Sigmoid colon (tissue), 7 donors: ENCODE data around the gene TBCD. TPM values are rescaled to one million over a fixed set of nuclear protein-coding genes. Genes with fewer than 3 reads are reported as not detected.
"Not testable (repeated sequence)": the region's sequence is repeated elsewhere in the genome, so short reads cannot be mapped to it uniquely, and the experiment has no call there.

Experiments used
- DNase-seq: peaks from one replicate; pipeline ENCODE4 v3.0.0-alpha.2; 2019
- H3K27ac ChIP-seq, 4 donors: fragments of 200-600 bp; sonication (generic); one replicate each; pipeline ENCODE4 v1.5.1; 2016 to 2019; ENCODE audit warnings: mild to moderate bottlenecking in 1 of 4
- H3K27me3 ChIP-seq, 3 donors: fragments of 200-600 bp; sonication (generic); one replicate each; pipeline ENCODE4 v1.5.1; 2019; ENCODE audit warnings: mild to moderate bottlenecking in 1 of 3
- H3K36me3 ChIP-seq, 4 donors: fragments of 200-600 bp; sonication (generic); one replicate each; pipeline ENCODE4 v1.5.1; 2016 to 2019
- H3K4me1 ChIP-seq, 4 donors: fragments of 200-600 bp; sonication (generic); one replicate each; pipeline ENCODE4 v1.5.1; 2017 to 2019
- H3K4me3 ChIP-seq, 4 donors: fragments of 200-600 bp; sonication (generic); one replicate each; pipeline ENCODE4 v1.5.1; 2017 to 2019; ENCODE audit warnings: mild to moderate bottlenecking in 2 of 4, moderate library complexity in 1 of 4
- H3K9me3 ChIP-seq, 4 donors: fragments of 200-600 bp in 3 of 4; sonication (generic) in 3 of 4; one replicate each; pipeline versions ENCODE4 v1.5.1 to v1.6.1; 2013 to 2019
- EP300 ChIP-seq, 4 donors: sonication (generic); formaldehyde crosslinking; IDR thresholded peaks; one replicate each; pipeline ENCODE4 v1.6.1; 2017; ENCODE audit warnings: antibody characterized with exemption in 4 of 4
- POLR2A ChIP-seq, 2 donors: fragments of 450-650 bp; IDR thresholded peaks; one replicate each; pipeline ENCODE4 v1.6.1; 2016; ENCODE audit warnings: antibody characterized with exemption in 2 of 2, mild to moderate bottlenecking in 2 of 2, moderate library complexity in 2 of 2
- POLR2AphosphoS5 ChIP-seq, 4 donors: sonication (generic); formaldehyde crosslinking; IDR thresholded peaks; one replicate each; pipeline ENCODE4 v1.6.1; 2017; ENCODE audit warnings: antibody characterized with exemption in 4 of 4
- WGBS, 2 donors: extraction: QIAGEN DNeasy Blood & Tissue Kit; methylation state at CpG; one replicate each; pipeline ENCODE4 v1.1.7; 2013; 5-methylcytosine and 5-hydroxymethylcytosine counted together
- intact Hi-C: fragments of 100-400 bp; cut with DNase I; formaldehyde crosslinking; loops from one replicate; pipeline ENCODE4 v1.15.1; 2023
- polyA plus RNA-seq, 3 donors: library from polyadenylated mRNA; stranded (reverse); fragments of 200-250 nt; gene quantifications; one replicate each; pipeline ENCODE4 v1.2.3, GENCODE V29; 2013
- total RNA-seq, 4 donors: library from RNA; depleted of rRNA; stranded (reverse); fragments of >200 nt; gene quantifications; one replicate each; pipeline ENCODE4 v1.1.0, GENCODE V29; 2016
- TF ChIP-seq, protein P1 (sequence below), 4 experiments: fragments of 450-650 bp in 3 of 4; fragments of 200-600 bp in 1 of 4; IDR thresholded peaks; one replicate each; pipeline ENCODE4 v1.5.1; 2016 to 2019; ENCODE audit warnings: antibody characterized with exemption in 4 of 4, mild to moderate bottlenecking in 3 of 4, moderate library complexity in 2 of 4
- donor health status: healthy with polysubstance abuse.
- donor health status: Bipolar disorder and iron deficiency.
- donor health status: healthy.

The TBCD gene
- total and polyA plus RNA-seq, 7 donors, result 11.1 to 77.4 (median 34.2) TPM

DNA sequence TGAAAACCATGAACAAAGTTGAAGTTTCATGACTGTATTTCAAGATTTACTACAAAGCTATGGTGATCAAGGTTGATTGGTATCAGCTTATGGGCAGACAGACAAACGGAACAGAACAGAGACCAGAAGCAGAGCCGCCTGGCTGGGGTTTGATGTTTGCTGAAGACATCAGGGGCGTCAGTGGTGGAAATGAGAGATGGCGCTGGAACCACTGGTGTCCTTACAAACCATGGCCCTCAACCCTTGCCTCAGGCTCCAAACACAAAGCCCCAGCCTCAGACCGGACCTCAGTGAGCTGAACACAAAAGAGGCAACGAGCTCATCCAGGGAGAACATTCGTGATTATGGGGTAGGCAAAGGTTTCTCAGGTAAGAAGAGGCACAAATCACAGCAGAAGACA lies 214.6 kb downstream of the TBCD start:
- WGBS, 2 donors, result 95% methylated on average over 7 of the region's 7 CpGs
- DNase-seq, result no peak
- H3K27me3 ChIP-seq, result no peaks in the 10 kb centered on the region
- H3K4me3 ChIP-seq, result no peak overlapping the region
- no peaks in the 10 kb centered on the region for H3K36me3 ChIP-seq
- TF ChIP-seq, protein P1, sequence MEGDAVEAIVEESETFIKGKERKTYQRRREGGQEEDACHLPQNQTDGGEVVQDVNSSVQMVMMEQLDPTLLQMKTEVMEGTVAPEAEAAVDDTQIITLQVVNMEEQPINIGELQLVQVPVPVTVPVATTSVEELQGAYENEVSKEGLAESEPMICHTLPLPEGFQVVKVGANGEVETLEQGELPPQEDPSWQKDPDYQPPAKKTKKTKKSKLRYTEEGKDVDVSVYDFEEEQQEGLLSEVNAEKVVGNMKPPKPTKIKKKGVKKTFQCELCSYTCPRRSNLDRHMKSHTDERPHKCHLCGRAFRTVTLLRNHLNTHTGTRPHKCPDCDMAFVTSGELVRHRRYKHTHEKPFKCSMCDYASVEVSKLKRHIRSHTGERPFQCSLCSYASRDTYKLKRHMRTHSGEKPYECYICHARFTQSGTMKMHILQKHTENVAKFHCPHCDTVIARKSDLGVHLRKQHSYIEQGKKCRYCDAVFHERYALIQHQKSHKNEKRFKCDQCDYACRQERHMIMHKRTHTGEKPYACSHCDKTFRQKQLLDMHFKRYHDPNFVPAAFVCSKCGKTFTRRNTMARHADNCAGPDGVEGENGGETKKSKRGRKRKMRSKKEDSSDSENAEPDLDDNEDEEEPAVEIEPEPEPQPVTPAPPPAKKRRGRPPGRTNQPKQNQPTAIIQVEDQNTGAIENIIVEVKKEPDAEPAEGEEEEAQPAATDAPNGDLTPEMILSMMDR (IDR thresholded peaks at IDR 0.05), result no peak
- no peak for TF ChIP-seq POLR2AphosphoS5 (IDR thresholded peaks at IDR 0.05)
- no peak for TF ChIP-seq POLR2A (IDR thresholded peaks at IDR 0.05)
- no peak for TF ChIP-seq EP300 (IDR thresholded peaks at IDR 0.05)
- no peak overlapping the region for H3K27ac ChIP-seq
- peaks cover 0 to 11% (median 6%) of the 10 kb centered on the region in 4 donors for H3K4me1 ChIP-seq
- intact Hi-C loops, result no loop called here
- no peaks in the 10 kb centered on the region for H3K9me3 ChIP-seq

DNA sequence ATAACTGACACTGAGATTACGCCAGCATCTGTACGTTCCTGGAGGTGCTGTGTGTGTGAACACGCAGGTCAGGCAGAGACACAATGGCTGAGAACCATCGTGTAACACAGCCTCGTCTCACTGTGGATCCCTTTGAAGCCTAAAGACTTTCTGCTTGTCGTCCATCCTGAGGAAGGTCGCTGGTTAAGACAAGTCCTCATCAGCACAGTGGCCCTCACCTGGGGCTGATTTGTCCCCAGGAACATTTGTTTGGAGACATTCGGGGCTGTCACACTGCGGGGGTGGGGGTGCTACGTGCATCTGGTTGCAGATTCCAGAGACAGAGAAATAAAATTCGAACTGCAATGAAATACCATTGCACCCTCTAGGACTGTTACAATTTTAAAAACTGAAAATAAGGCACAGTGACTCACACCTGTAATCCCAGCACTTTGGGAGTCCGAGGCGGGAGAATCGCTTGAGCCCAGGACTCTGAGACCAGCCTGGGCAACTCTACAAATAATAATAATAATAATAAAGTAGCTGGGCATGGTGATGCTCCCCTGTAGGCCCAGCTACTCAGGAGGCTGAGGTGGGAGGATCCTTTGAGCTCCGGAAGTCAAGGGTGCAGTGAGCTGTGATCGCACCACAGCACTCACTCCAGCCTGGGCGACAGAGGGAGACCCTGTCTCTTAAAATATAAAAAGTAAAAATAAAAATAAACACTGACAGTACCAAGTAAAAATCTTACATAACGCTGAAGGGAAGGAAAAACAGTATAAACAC lies 215.6 kb downstream of the TBCD start:
- Histone ChIP-seq H3K27me3 (no peaks in the 10 kb centered on the region), H3K4me3 (no peak overlapping the region), H3K27ac (no peak overlapping the region), H3K4me1 (peaks cover 0 to 11% (median 6%) of the 10 kb centered on the region in 4 donors), H3K36me3 (no peaks in the 10 kb centered on the region), H3K9me3 (no peaks in the 10 kb centered on the region)
- TF ChIP-seq, protein P1 (IDR thresholded peaks at IDR 0.05), result no peak
- TF ChIP-seq EP300 (IDR thresholded peaks at IDR 0.05), result no peak
- no peak for TF ChIP-seq POLR2AphosphoS5 (IDR thresholded peaks at IDR 0.05)
- no peak for TF ChIP-seq POLR2A (IDR thresholded peaks at IDR 0.05)
- intact Hi-C loops, result no loop called here
- DNase-seq, result no peak
- WGBS, 2 donors, result 89 to 91% methylated on average over 18 of the region's 18 CpGs

DNA sequence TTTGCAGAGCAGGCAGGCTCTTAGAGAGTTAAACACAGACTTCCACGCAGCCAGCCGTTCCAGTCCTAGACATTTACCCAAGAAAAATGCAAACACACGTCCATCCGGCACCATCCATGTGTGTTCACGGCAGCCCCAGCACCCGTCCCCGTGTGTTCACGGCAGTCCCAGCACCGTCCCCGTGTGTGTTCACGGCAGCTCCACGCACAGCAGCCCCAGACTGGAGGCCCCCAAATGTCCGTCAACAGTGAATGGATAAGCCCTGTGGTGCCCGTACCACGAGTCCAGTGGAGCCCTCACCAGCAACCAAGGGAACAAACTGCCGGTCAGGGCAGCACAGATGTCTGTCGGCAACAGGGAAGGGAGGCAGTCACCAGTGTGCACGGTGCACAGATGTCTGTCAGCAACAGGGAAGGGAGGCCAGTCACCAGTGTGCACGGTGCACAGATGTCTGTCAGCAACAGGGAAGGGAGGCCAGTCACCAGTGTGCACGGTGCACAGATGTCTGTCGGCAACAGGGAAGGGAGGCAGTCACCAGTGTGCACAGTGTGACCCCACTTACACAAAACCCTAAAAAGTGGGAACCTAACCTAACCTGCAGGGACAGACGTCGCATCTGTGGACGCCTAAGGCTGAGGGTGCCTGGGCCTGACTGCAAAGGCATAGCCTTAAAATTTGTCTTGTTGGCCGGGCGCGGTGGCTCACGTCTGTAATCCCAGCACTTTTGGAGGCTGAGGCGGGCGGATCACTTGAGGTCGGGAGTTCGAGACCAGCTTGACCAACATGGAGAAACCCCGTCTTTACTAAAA lies 216.4 kb downstream of the TBCD start:
- DNase-seq, intact Hi-C loops, H3K4me1 ChIP-seq, H3K9me3 ChIP-seq, H3K27me3 ChIP-seq, H3K27ac ChIP-seq, H3K4me3 ChIP-seq, H3K36me3 ChIP-seq: not testable (repeated sequence)
- WGBS, 2 donors, result 75 to 83% methylated on average over 33 of the region's 33 CpGs

DNA sequence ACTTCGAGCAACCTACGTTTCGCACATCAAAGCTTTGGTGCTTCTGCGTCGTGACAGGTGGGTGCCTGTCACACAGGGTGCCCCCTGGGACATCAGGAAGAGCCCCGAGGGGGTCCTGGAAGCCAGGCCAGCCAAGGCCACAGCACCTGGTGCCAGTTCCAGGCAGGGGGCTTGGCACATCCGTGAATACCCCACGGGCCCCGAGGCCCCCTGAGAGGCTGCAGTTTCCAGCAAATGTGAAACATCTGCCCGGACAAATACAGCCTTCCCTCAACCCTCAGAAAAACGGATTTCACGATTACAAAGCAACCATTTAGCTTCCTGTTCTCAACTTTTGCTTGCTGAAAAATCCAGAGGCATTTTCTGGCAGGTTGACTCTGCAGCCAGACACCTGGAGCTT lies 218.2 kb downstream of the TBCD start:
- Histone ChIP-seq H3K27me3 (no peaks in the 10 kb centered on the region), H3K4me1 (no peaks in the 10 kb centered on the region), H3K27ac (no peak overlapping the region), H3K36me3 (no peaks in the 10 kb centered on the region), H3K9me3 (no peaks in the 10 kb centered on the region), H3K4me3 (no peak overlapping the region)
- 52 to 80% methylated on average over 12 of the region's 12 CpGs for WGBS, 2 donors
- DNase-seq, result no peak
- intact Hi-C loops, result no loop called here
- no peak for TF ChIP-seq POLR2A (IDR thresholded peaks at IDR 0.05)
- TF ChIP-seq, protein P1 (IDR thresholded peaks at IDR 0.05), result no peak
- TF ChIP-seq POLR2AphosphoS5 (IDR thresholded peaks at IDR 0.05), result no peak
- TF ChIP-seq EP300 (IDR thresholded peaks at IDR 0.05), result no peak

DNA sequence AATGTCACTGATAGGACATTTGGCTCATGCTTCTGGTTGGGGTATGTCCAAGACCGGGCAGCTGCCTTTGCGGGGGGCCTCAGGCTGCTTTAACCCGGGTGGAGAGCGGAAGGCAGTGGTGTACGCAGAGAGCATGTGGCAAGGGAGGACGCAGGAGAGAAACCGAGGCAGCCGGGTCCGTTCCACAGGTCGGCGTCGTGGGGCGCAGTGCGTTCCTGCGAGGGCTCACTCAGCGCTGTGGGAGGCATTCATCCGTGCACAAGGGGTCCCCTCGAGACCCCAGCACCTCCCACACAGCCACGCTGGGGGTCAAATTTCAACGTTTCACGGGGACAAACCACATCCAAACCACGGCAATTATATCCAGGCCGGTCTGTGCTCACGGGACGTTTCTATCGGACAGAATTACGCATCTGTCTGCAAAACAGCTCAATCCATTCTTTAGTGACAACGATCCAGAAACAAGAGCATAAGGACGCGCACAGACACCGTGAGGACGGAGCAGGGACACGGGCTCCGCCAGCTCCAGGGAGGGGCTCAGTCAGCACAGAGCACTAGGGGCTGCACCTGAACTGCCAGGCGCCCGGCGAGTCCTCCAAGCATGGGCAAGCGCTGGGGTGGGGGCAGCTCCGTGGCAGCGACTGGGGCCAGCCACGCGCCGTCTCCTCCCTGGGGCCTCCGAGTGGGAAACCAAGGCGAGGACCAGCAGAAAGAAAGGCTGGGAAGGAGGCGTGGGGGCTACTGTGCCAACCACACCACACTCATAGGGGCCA lies 219.1 kb downstream of the TBCD start:
- DNase-seq, result no peak
- Histone ChIP-seq H3K27ac (no peak overlapping the region), H3K27me3 (no peaks in the 10 kb centered on the region), H3K4me3 (no peak overlapping the region), H3K36me3 (no peaks in the 10 kb centered on the region), H3K9me3 (no peaks in the 10 kb centered on the region), H3K4me1 (no peaks in the 10 kb centered on the region)
- 91 to 95% methylated on average over 46 of the region's 46 CpGs for whole genome bisulfite sequencing, 2 donors
- intact Hi-C loops, result no loop called here
- TF ChIP-seq, protein P1 (IDR thresholded peaks at IDR 0.05), result no peak
- no peak for TF ChIP-seq EP300 (IDR thresholded peaks at IDR 0.05)
- no peak for TF ChIP-seq POLR2A (IDR thresholded peaks at IDR 0.05)
- TF ChIP-seq POLR2AphosphoS5 (IDR thresholded peaks at IDR 0.05), result no peak
